ENCODE results near the gene PODXL2.

PODXL2 gene

GRCh38 chr3:127711896-127712295 lies 82.9 kb downstream of the PODXL2 start:
- DNase-seq = no peak

GRCh38 chr3:127712461-127712860 lies 83.5 kb downstream of the PODXL2 start:
- DNase-seq = no peak

GRCh38 chr3:127712881-127713771 lies 84.1 kb downstream of the PODXL2 start:
- DNase-seq = peak; percentile 17

- peak; percentile 40 for DNase-seq
These were observed 85.2 kb downstream of the PODXL2 start for GRCh38 chr3:127714125-127714571.

GRCh38 chr3:127714866-127715265 lies 85.9 kb downstream of the PODXL2 start:
- DNase-seq = no peak

- DNase-seq = no peak
These were observed 86.5 kb downstream of the PODXL2 start for GRCh38 chr3:127715532-127715931.

- no peak for DNase-seq
These were observed 87.4 kb downstream of the PODXL2 start for GRCh38 chr3:127716384-127716783.

GRCh38 chr3:127717357-127718244 lies 88.6 kb downstream of the PODXL2 start:
- DNase-seq = no peak

GRCh38 chr3:127718245-127718915 lies 89.4 kb downstream of the PODXL2 start:
- DNase-seq = no peak

- no peak for DNase-seq
These were observed 89.9 kb downstream of the PODXL2 start for GRCh38 chr3:127718916-127719290.

GRCh38 chr3:127719369-127719768 lies 90.4 kb downstream of the PODXL2 start:
- DNase-seq = no peak

- DNase-seq = no peak
These were observed 91.3 kb downstream of the PODXL2 start for GRCh38 chr3:127720161-127720823.

GRCh38 chr3:127720985-127721935 lies 92.3 kb downstream of the PODXL2 start:
- no peak for DNase-seq

- no peak for DNase-seq
These were observed 93.3 kb downstream of the PODXL2 start for GRCh38 chr3:127722091-127722784.
